K562 (cell line): ENCODE measurements around the gene PIK3CA. TPM values are rescaled to one million over a fixed set of nuclear protein-coding genes. Genes with fewer than 3 reads are reported as not detected.

Source experiments
- FOXK2 ChIP-seq, 2 experiments: fragments of 450-650 bp; IDR thresholded peaks in 1 of 2; conservative IDR thresholded peaks in 1 of 2; 2 replicates each; pipeline ENCODE4 v1.6.1; 2016; ENCODE audit warnings: low read depth in 2 of 2, mild to moderate bottlenecking in 1 of 2
- GATA2 ChIP-seq: sonication (generic); formaldehyde crosslinking; IDR thresholded peaks from 2 replicates; pipeline ENCODE4 v1.4.0; 2020; ENCODE audit warnings: mild to moderate bottlenecking, missing genetic modification reagents
- MTA3 ChIP-seq: fragments of 450-650 bp; formaldehyde crosslinking; IDR thresholded peaks from 2 replicates; pipeline ENCODE4 v1.6.1; 2017; ENCODE audit warnings: mild to moderate bottlenecking, borderline replicate concordance
- SMAD3 ChIP-seq: fragments of 450-650 bp; formaldehyde crosslinking; conservative IDR thresholded peaks from 2 replicates; pipeline ENCODE4 v1.4.0; 2020; ENCODE audit warnings: mild to moderate bottlenecking
- TAL1 ChIP-seq: fragments of 450-650 bp; IDR thresholded peaks from 2 replicates; pipeline ENCODE4 v1.6.1; 2016; ENCODE audit warnings: mild to moderate bottlenecking
- YY1 ChIP-seq, 3 experiments: IDR thresholded peaks; 2 replicates each; pipeline ENCODE4 v1.6.1; 2011; ENCODE audit warnings: low read length in 2 of 3, mild to moderate bottlenecking in 2 of 3, moderate library complexity in 2 of 3, borderline replicate concordance in 1 of 3, control low read depth in 1 of 3, low read depth in 1 of 3; ENCODE audit not compliant: insufficient read depth in 3 of 3, insufficient replicate concordance in 2 of 3, control insufficient read depth in 1 of 3, insufficient read length in 1 of 3; ENCODE audit errors: extremely low read depth in 1 of 3
- ZNF699 ChIP-seq: fragments of 250-450 bp; sonication (Bioruptor Pico); IDR thresholded peaks from 2 replicates; pipeline ENCODE4 v1.8.0; 2021; ENCODE audit warnings: mild to moderate bottlenecking, moderate library complexity; ENCODE audit not compliant: insufficient replicate concordance
- polyA plus RNA-seq, 8 experiments: library from polyadenylated mRNA; depleted of rRNA in 4 of 8; stranded (reverse) in 5 of 8; unstranded in 3 of 8; fragments of >200 nt; fragmentation: Nextera tagmentation in 2 of 8; fragmentation: Illumina TruSeq in 1 of 8; extraction: Ambion mirVana in 2 of 8; extraction: Trizol in 1 of 8; gene quantifications; 2 replicates each; pipeline versions ENCODE4 v1.2.1 to v1.2.3, GENCODE V29; 2011 to 2014; ENCODE audit warnings: inconsistent platforms in 1 of 8, missing spikeins in 1 of 8
- total RNA-seq, 7 experiments: library from RNA; depleted of rRNA in 6 of 7; stranded (reverse); fragments of >200 nt in 6 of 7; fragmentation: Illumina TruSeq in 2 of 7; extraction: Trizol in 2 of 7; gene quantifications; 2 replicates each; pipeline versions ENCODE4 v1.2.1 to v1.2.3, GENCODE V29; 2011 to 2021; ENCODE audit warnings: low replicate concordance in 1 of 7
- TF ChIP-seq, protein P1 (sequence below): sonication (generic); formaldehyde crosslinking; IDR thresholded peaks from 2 replicates; pipeline ENCODE4 v1.8.1; 2022; ENCODE audit warnings: missing genetic modification reagents
- TF ChIP-seq, protein P2 (sequence below), 3 experiments: fragments of 200-800 bp in 1 of 3; fragments of 250-450 bp in 1 of 3; fragments of 450-650 bp in 1 of 3; sonication (Bioruptor Pico) in 1 of 3; sonication (Bioruptor generic) in 1 of 3; formaldehyde crosslinking in 1 of 3; IDR thresholded peaks; 2 replicates each; pipeline versions ENCODE4 v1.6.1 to v1.8.0; 2016 to 2022; ENCODE audit warnings: mild to moderate bottlenecking in 2 of 3, missing genetic modification characterization in 2 of 3, missing compliant biosample characterization in 1 of 3, moderate library complexity in 1 of 3
- TF ChIP-seq, protein P3 (sequence below), 2 experiments: fragments of 450-650 bp; formaldehyde crosslinking in 1 of 2; IDR thresholded peaks; 2 replicates each; pipeline versions ENCODE4 v1.4.0 to v1.6.1; 2014 to 2020; ENCODE audit warnings: mild to moderate bottlenecking in 2 of 2, borderline replicate concordance in 1 of 2, low read depth in 1 of 2

PIK3CA gene
- total and polyA plus RNA-seq, 9 of the 15 experiments (the other 6 are each of a cell fraction or from before 2014, with no cell fraction given) = 3.8 to 19.4 (median 10.8) TPM

DNA sequence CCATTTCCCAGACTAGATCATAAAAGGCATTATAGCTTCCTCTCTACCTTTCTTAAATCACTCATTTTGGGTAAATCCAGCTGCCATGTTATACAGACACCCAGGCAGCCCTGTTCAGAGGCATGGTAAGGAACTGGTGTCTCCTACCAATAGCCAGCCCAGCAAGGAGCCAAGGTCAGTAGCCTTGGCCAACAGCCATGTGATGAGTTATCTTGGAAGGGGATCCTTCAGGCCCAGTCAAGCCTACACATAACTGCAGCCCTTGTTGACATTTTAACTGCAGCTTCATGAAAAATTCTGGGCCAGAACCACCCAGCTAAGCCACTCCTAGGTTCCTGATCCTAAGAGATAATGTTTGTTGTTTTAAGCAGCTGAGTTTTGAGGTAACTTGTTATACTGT, 47.5 kb upstream of the PIK3CA start (continued):
- TF ChIP-seq, protein P1, sequence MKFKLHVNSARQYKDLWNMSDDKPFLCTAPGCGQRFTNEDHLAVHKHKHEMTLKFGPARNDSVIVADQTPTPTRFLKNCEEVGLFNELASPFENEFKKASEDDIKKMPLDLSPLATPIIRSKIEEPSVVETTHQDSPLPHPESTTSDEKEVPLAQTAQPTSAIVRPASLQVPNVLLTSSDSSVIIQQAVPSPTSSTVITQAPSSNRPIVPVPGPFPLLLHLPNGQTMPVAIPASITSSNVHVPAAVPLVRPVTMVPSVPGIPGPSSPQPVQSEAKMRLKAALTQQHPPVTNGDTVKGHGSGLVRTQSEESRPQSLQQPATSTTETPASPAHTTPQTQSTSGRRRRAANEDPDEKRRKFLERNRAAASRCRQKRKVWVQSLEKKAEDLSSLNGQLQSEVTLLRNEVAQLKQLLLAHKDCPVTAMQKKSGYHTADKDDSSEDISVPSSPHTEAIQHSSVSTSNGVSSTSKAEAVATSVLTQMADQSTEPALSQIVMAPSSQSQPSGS (CRISPR knock-in tag) = no peak
- TF ChIP-seq, protein P2, sequence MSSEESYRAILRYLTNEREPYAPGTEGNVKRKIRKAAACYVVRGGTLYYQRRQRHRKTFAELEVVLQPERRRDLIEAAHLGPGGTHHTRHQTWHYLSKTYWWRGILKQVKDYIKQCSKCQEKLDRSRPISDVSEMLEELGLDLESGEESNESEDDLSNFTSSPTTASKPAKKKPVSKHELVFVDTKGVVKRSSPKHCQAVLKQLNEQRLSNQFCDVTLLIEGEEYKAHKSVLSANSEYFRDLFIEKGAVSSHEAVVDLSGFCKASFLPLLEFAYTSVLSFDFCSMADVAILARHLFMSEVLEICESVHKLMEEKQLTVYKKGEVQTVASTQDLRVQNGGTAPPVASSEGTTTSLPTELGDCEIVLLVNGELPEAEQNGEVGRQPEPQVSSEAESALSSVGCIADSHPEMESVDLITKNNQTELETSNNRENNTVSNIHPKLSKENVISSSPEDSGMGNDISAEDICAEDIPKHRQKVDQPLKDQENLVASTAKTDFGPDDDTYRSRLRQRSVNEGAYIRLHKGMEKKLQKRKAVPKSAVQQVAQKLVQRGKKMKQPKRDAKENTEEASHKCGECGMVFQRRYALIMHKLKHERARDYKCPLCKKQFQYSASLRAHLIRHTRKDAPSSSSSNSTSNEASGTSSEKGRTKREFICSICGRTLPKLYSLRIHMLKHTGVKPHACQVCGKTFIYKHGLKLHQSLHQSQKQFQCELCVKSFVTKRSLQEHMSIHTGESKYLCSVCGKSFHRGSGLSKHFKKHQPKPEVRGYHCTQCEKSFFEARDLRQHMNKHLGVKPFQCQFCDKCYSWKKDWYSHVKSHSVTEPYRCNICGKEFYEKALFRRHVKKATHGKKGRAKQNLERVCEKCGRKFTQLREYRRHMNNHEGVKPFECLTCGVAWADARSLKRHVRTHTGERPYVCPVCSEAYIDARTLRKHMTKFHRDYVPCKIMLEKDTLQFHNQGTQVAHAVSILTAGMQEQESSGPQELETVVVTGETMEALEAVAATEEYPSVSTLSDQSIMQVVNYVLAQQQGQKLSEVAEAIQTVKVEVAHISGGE (CRISPR knock-in tag; IDR thresholded peaks at IDR 0.05) = peak in 1 of 3 experiments; percentile 53; a peak in 2 of 6 replicates
- TF ChIP-seq YY1 (IDR thresholded peaks at IDR 0.05; ENCODE audit: borderline replicate concordance in 1 of 3, control insufficient read depth in 1 of 3, extremely low read depth in 1 of 3, insufficient read depth in 3 of 3, insufficient read length in 1 of 3, insufficient replicate concordance in 2 of 3, low read depth in 1 of 3, low read length in 2 of 3) (peak in 1 of 3 experiments; percentile 27), FOXK2 (conservative IDR thresholded peaks at IDR 0.05 in 1 of 2, IDR thresholded peaks at IDR 0.05 in 1 of 2; ENCODE audit: low read depth in 2 of 2) (peak; percentile 96 to 98), MTA3 (peak; percentile 61; the same call in 1 of the 2 replicates), GATA2 (peak; percentile 54), ZNF699 (CRISPR knock-in tag) (no peak), SMAD3 (CRISPR knock-in tag) (no peak), TAL1 (peak; percentile 39; the same call in 1 of the 2 replicates)
- TF ChIP-seq, protein P3, sequence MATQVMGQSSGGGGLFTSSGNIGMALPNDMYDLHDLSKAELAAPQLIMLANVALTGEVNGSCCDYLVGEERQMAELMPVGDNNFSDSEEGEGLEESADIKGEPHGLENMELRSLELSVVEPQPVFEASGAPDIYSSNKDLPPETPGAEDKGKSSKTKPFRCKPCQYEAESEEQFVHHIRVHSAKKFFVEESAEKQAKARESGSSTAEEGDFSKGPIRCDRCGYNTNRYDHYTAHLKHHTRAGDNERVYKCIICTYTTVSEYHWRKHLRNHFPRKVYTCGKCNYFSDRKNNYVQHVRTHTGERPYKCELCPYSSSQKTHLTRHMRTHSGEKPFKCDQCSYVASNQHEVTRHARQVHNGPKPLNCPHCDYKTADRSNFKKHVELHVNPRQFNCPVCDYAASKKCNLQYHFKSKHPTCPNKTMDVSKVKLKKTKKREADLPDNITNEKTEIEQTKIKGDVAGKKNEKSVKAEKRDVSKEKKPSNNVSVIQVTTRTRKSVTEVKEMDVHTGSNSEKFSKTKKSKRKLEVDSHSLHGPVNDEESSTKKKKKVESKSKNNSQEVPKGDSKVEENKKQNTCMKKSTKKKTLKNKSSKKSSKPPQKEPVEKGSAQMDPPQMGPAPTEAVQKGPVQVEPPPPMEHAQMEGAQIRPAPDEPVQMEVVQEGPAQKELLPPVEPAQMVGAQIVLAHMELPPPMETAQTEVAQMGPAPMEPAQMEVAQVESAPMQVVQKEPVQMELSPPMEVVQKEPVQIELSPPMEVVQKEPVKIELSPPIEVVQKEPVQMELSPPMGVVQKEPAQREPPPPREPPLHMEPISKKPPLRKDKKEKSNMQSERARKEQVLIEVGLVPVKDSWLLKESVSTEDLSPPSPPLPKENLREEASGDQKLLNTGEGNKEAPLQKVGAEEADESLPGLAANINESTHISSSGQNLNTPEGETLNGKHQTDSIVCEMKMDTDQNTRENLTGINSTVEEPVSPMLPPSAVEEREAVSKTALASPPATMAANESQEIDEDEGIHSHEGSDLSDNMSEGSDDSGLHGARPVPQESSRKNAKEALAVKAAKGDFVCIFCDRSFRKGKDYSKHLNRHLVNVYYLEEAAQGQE (IDR thresholded peaks at IDR 0.05; ENCODE audit: borderline replicate concordance) = 0 out of 2 replicates have a peak, but pooled peaks have one; percentile 22
- TF ChIP-seq, protein P3 (CRISPR knock-in tag; IDR thresholded peaks at IDR 0.05; ENCODE audit: low read depth) = no peak
